ENCODE data around the gene LY86. TPM values are rescaled to one million over a fixed set of nuclear protein-coding genes. Genes with fewer than 3 reads are reported as not detected.

LY86 gene
- total and polyA plus RNA-seq, 9 of the 15 experiments (the other 6 are each of a cell fraction or from before 2014, with no cell fraction given) = 0.08 to 0.20 TPM; not detected in 7

DNA sequence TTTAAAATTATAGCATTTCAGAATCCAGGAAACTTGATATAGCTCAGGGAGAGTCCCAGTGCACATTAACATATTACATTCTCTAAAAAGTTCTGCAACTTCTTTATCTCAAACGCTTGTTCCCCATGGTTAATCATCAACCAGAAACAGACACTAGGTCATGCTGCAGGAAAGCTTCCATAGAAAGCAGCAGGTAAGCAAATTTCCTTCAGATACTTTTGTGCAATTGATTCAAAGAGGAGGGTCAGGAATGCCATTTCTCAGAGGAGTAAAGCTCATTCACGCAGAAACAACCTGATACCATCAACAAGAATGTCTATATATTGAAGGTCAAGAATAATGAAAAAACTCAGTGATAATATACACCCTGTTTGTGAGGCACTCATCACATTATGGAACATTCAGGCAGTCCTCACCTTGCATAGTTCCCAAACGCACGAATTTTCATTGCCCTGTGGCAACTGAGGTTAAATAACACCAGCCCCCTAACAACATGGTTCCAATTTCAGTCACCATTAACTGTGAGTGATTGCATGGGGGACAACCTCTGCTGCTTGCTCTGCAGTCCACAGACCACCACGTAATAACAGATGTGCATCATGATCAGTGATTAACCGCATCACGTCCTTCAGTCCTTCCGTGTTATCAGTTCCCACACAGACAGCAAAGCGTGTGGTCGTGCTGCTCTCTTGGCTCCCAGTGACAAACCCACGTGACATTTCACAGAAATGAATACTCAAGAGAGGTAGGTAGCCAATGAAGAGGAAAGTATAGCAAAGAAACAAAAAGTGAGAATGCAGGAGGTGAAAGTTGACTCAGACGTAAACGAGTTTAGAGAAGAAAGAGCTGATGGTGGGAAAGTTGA is 95.7 kb downstream of the LY86 start (continued):
- peak; percentile 96 for TF ChIP-seq TEAD4 (IDR thresholded peaks at IDR 0.05; ENCODE audit: low read length)
- no peak for TF ChIP-seq TEAD4 (CRISPR knock-in tag; IDR thresholded peaks at IDR 0.05; ENCODE audit: borderline replicate concordance)
- TF ChIP-seq, protein P1, sequence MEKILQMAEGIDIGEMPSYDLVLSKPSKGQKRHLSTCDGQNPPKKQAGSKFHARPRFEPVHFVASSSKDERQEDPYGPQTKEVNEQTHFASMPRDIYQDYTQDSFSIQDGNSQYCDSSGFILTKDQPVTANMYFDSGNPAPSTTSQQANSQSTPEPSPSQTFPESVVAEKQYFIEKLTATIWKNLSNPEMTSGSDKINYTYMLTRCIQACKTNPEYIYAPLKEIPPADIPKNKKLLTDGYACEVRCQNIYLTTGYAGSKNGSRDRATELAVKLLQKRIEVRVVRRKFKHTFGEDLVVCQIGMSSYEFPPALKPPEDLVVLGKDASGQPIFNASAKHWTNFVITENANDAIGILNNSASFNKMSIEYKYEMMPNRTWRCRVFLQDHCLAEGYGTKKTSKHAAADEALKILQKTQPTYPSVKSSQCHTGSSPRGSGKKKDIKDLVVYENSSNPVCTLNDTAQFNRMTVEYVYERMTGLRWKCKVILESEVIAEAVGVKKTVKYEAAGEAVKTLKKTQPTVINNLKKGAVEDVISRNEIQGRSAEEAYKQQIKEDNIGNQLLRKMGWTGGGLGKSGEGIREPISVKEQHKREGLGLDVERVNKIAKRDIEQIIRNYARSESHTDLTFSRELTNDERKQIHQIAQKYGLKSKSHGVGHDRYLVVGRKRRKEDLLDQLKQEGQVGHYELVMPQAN (IDR thresholded peaks at IDR 0.05; ENCODE audit: borderline replicate concordance) = peak; percentile 60; the same call in 1 of the 2 replicates
- no peak for TF ChIP-seq TSC22D4 (tag; IDR thresholded peaks at IDR 0.05)
- TF ChIP-seq KDM1A (IDR thresholded peaks at IDR 0.05) = peak; percentile 87 to 89
- no peak for TF ChIP-seq SMC3 (conservative IDR thresholded peaks at IDR 0.05; ENCODE audit: insufficient read depth, low read depth, low read length)
- TF ChIP-seq MCM7 (IDR thresholded peaks at IDR 0.05) = no peak
- no peak for TF ChIP-seq ZNF174 (CRISPR knock-in tag; IDR thresholded peaks at IDR 0.05)
- TF ChIP-seq, protein P2, sequence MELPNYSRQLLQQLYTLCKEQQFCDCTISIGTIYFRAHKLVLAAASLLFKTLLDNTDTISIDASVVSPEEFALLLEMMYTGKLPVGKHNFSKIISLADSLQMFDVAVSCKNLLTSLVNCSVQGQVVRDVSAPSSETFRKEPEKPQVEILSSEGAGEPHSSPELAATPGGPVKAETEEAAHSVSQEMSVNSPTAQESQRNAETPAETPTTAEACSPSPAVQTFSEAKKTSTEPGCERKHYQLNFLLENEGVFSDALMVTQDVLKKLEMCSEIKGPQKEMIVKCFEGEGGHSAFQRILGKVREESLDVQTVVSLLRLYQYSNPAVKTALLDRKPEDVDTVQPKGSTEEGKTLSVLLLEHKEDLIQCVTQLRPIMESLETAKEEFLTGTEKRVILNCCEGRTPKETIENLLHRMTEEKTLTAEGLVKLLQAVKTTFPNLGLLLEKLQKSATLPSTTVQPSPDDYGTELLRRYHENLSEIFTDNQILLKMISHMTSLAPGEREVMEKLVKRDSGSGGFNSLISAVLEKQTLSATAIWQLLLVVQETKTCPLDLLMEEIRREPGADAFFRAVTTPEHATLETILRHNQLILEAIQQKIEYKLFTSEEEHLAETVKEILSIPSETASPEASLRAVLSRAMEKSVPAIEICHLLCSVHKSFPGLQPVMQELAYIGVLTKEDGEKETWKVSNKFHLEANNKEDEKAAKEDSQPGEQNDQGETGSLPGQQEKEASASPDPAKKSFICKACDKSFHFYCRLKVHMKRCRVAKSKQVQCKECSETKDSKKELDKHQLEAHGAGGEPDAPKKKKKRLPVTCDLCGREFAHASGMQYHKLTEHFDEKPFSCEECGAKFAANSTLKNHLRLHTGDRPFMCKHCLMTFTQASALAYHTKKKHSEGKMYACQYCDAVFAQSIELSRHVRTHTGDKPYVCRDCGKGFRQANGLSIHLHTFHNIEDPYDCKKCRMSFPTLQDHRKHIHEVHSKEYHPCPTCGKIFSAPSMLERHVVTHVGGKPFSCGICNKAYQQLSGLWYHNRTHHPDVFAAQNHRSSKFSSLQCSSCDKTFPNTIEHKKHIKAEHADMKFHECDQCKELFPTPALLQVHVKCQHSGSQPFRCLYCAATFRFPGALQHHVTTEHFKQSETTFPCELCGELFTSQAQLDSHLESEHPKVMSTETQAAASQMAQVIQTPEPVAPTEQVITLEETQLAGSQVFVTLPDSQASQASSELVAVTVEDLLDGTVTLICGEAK (IDR thresholded peaks at IDR 0.05) = no peak; the same call in none of the 2 replicates
- TF ChIP-seq, protein P2 (CRISPR knock-in tag; IDR thresholded peaks at IDR 0.05) = no peak
- no peak for TF ChIP-seq ZNF23 (CRISPR knock-in tag; IDR thresholded peaks at IDR 0.05)
- peak; percentile 84 for TF ChIP-seq EP300 (IDR thresholded peaks at IDR 0.05; ENCODE audit: low read length)
- peak; percentile 67; the same call in 1 of the 2 replicates for TF ChIP-seq ZEB2 (IDR thresholded peaks at IDR 0.05)
- TF ChIP-seq SMARCE1 (IDR thresholded peaks at IDR 0.05) = peak; percentile 92
- 0 out of 2 replicates have a peak, but pooled peaks have one; percentile 63 for TF ChIP-seq ZNF766 (CRISPR knock-in tag; conservative IDR thresholded peaks at IDR 0.05)
- peak; percentile 95 for TF ChIP-seq TOE1 (IDR thresholded peaks at IDR 0.05; ENCODE audit: borderline replicate concordance)
- TF ChIP-seq TOE1 (CRISPR knock-in tag; IDR thresholded peaks at IDR 0.05; ENCODE audit: borderline replicate concordance, low read depth) = peak; percentile 53; the same call in 1 of the 2 replicates
